ENCODE results near the gene SRSF4. TPM values are rescaled to one million over a fixed set of nuclear protein-coding genes. Genes with fewer than 3 reads are reported as not detected.
A peak's percentile ranks its signal among the peaks of the same experiment; 100 is the strongest.

SRSF4 gene
- total and polyA plus RNA-seq, 9 of the 15 experiments (the other 6 are each of a cell fraction or from before 2014, with no cell fraction given): 15.9 to 132 (median 82.0) TPM

GRCh38 chr1:29179641-29180184 is 2.0 kb downstream of the SRSF4 start (continued):
- TF ChIP-seq RNF219 (CRISPR knock-in tag; IDR thresholded peaks at IDR 0.05) (no peak), TEAD1 (CRISPR knock-in tag; IDR thresholded peaks at IDR 0.05) (no peak), ARID4B (CRISPR knock-in tag; IDR thresholded peaks at IDR 0.05) (no peak), GTF2A2 (tag; IDR thresholded peaks at IDR 0.05) (no peak), GATAD2A (IDR thresholded peaks at IDR 0.05) (no peak), ATF3 (IDR thresholded peaks at IDR 0.05) (peak; percentile 44; the same call in 1 of the 2 replicates), ATF3 (CRISPR knock-in tag; conservative IDR thresholded peaks at IDR 0.05) (no peak), CXXC5 (CRISPR knock-in tag; IDR thresholded peaks at IDR 0.05) (peak; percentile 45; the same call in 1 of the 2 replicates), YBX1 (IDR thresholded peaks at IDR 0.05) (no peak), ERF (CRISPR knock-in tag; IDR thresholded peaks at IDR 0.05) (no peak), TRIM24 (IDR thresholded peaks at IDR 0.05) (peak in 1 of 2 experiments; percentile 70; a peak in 2 of 4 replicates), U2AF1 (optimal IDR thresholded peaks at IDR 0.05; ENCODE audit: low read depth, low read length) (no peak), BMI1 (IDR thresholded peaks at IDR 0.05; ENCODE audit: low read length) (no peak), TCF7 (IDR thresholded peaks at IDR 0.05; ENCODE audit: borderline replicate concordance) (no peak)

All from K562 (cell line).